ENCODE measurements around the gene CSRNP3.

The CSRNP3 gene

DNA sequence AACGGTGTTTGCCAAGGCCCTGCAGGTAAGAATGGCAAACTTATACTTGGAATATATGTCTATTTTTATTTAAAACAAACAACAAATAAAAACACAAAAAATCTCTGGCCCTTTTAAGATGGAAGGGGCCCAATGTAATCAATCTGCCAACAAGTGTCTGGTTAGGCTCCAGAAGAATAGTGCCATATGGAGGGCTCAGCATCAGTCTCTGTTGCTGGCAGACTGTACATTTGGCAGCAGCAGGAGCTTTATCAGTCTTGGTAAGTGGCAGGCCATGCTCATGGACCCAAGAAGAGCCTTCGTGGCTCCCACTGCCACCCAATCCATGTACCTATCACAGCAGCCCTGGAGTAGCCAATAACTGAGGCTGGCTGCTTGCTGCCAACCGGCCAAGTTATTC is 223.4 kb downstream of the CSRNP3 start:
- FAIRE-seq, result no peak

DNA sequence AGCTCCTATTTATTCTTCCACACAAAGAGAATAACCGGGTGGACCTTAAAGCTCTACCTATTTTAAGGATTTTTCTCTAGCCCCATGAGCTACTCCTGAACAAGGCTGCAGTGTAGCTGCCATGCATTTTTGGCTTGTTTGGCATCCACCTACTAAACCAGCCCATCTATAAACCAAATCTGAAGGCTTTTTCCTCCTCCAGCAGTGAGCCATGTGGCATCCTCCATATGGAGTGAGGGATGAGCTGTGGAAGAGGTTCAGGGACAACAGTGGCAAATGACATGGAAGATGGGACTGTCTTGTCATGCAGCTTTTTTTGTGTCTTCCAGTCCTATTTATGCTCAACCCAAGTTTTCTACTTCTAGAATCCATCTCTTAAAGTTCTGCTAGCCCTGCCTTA is 224.3 kb downstream of the CSRNP3 start:
- no peak for FAIRE-seq

- peak; percentile 35 for FAIRE-seq
Measured at GRCh38 chr2:165697748-165698443, 228.4 kb downstream of the CSRNP3 start.

GRCh38 chr2:165698444-165698884 is 229.0 kb downstream of the CSRNP3 start:
- FAIRE-seq, result peak; percentile 91

DNA sequence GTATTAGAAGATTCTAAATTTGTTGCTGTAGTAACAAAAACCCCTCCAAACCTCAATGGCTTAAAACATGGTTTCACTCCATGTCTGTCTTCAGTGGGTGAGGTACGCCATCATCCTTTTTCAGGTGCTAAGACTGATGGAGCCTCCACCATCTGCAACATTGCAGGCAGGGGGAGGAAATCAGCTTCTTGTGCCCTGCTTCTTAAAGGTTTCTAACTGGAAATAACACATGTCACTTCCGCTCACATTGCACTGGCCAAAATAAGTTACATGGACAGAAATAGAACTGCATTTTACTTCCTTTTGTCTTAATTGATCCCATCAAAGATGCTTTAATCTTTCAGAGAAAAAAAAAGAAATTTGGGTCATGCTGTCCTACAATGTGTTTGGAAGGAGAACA is 230.4 kb downstream of the CSRNP3 start:
- FAIRE-seq, result no peak

DNA sequence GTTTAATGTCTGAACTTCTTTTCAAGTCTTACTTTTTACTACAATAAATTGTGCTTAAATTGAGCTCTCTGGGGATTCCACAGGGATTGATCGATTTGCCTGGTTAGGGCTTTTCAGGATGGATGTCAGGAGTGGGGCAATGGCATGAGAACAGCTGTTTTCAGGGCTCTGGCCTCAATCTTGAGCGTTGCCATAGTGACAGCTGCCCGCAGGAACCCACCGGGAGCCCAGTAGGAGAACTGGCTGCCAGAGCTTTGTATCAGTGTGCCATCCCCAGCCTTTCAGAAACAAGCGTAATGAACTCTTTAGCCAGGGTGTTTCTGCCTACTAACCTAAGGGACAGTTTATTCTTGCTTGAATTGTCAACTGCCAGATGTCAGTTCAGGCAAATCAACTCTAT is 231.0 kb downstream of the CSRNP3 start:
- no peak for FAIRE-seq

GRCh38 chr2:165701147-165701546 is 231.6 kb downstream of the CSRNP3 start:
- no peak for FAIRE-seq

GRCh38 chr2:165706960-165707487 is 237.5 kb downstream of the CSRNP3 start:
- no peak for FAIRE-seq

GRCh38 chr2:165716091-165716490 is 246.6 kb downstream of the CSRNP3 start:
- FAIRE-seq, result no peak

GRCh38 chr2:165718610-165719210 is 249.2 kb downstream of the CSRNP3 start:
- FAIRE-seq, result no peak

GRCh38 chr2:165720511-165720910 is 251.0 kb downstream of the CSRNP3 start:
- no peak for FAIRE-seq

DNA sequence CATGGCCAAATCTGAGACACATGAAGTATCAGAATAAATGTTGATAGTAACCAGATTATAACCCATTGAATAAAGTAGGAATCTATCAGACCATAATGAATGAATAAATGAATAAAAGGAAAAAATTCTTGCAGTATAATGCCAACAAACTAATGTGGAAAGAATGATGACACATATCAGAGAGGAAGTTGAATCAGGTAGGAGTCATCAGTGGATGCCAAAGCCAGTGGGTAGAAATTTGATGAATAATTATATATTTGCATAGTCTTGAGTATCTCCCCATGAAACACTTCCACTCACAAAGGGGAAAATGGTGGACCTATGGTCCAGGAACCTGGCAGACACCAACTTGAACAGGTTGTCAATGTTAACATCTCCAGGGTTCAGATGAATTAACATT is 255.9 kb downstream of the CSRNP3 start:
- FAIRE-seq, result no peak

All from endometrium (tissue), 2 donors.